Measurements from ENCODE around the gene AKR1D1.
"Not testable (repeated sequence)": the region's sequence is repeated elsewhere in the genome, so short reads cannot be mapped to it uniquely, and the experiment has no call there.

AKR1D1 gene

GRCh38 chr7:138074540-138074939, 1.7 kb upstream of the AKR1D1 start:
- no peak for FAIRE-seq

- FAIRE-seq, result no peak
These were observed 909 bp upstream of the AKR1D1 start for GRCh38 chr7:138075350-138075749.

GRCh38 chr7:138075786-138076185, 473 bp upstream of the AKR1D1 start:
- FAIRE-seq, result not testable (repeated sequence)

DNA sequence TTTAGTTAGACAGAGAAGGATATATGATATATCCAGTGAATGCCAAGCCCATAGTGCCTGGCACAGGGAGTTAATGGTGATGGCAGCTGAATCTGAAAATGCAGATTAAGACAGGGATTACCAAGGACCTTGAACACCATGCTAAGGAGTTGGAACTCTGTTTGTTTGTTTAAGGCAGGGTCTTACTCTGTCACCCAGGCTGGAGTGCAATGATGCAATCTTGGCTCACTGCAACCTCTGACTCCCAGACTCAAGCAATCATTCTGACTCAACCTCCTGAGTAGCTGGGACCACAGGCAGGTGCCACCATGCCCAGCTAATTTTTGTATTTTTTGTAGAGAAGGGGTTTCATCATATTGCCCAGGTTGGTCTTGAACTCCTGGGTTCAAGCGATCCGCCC, 1.6 kb downstream of the AKR1D1 start:
- FAIRE-seq, result no peak

GRCh38 chr7:138079137-138079536, 2.9 kb downstream of the AKR1D1 start:
- no peak for FAIRE-seq

DNA sequence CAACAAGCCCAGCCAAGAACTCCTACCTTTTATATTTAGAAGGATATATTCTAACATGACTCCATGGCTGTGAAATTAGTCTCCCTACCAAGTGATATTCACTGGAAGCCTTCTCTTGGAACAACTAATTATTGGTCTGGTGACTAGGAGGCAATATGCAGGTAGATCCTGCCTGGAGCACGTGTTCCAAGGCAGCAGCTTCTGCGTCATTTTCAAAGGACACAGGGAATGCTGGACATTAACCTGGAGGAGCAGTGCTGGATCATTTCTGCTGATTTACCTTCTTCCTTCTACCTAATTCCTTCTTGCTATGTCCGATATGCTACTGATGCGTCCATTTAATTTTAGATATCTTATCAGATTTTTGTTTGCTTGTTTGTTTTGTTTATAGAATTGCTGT, 5.6 kb downstream of the AKR1D1 start:
- FAIRE-seq, result no peak

GRCh38 chr7:138083859-138084258, 7.6 kb downstream of the AKR1D1 start:
- no peak for FAIRE-seq

DNA sequence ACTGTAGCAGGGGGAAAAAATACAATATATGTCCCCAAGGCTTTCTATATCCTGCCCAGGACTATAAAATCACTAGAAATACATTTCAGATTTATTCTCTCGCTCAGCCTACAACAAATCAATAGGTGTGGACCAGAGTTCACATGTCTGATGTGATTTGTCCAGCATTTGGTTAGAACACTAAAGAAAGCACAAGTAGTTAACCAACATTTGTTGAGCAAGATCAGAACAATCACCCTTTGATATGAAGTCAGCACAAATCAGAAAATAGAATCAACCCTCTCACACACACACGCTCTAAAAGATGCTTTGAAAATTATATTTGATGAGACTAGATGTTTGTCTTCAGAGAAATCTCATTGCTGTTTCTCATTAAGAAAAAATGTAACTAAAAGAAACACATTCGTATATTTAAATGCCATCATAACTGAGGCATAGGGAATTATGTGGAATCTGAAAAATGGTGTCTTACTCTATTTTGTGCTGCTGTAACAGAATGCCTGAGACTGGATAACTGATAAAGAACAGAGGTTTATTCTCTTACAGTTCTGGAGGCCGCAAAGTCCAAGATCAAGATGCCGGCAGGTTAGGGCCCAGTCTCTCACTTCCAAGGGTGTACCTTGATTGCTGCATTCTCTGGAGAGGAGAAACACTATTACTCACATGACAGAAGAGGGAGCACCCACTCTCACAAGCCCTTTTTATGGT, 10.5 kb downstream of the AKR1D1 start:
- FAIRE-seq, result no peak

GRCh38 chr7:138089080-138089901, 13.0 kb downstream of the AKR1D1 start:
- FAIRE-seq, result no peak

GRCh38 chr7:138091032-138091431, 14.8 kb downstream of the AKR1D1 start:
- FAIRE-seq, result no peak

- FAIRE-seq, result not testable (repeated sequence)
These were observed 15.6 kb downstream of the AKR1D1 start for GRCh38 chr7:138091840-138092239.

DNA sequence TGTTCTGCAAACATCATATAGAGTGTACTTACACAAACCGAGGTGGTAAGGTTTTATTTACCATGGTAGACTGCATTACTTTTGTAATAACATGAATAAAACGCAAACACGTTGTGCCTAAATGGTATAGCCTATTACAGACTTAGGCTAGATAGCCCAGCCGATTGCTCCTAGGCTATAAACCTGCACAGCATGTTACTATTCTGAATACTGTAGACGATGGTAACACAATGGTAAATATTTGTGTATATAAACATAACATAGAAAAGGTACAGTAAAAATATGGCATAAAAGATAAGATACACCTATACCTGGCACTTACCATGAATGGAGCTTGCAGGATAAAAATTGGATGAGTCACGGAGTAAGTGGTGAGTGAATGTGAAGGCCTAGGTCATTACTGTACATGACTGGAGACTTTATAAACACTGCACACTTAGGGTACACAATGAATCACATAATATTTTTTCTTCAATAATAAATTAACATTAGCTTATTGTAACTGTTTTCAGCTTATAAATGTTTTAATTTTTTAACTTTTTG, 16.3 kb downstream of the AKR1D1 start:
- no peak for FAIRE-seq

DNA sequence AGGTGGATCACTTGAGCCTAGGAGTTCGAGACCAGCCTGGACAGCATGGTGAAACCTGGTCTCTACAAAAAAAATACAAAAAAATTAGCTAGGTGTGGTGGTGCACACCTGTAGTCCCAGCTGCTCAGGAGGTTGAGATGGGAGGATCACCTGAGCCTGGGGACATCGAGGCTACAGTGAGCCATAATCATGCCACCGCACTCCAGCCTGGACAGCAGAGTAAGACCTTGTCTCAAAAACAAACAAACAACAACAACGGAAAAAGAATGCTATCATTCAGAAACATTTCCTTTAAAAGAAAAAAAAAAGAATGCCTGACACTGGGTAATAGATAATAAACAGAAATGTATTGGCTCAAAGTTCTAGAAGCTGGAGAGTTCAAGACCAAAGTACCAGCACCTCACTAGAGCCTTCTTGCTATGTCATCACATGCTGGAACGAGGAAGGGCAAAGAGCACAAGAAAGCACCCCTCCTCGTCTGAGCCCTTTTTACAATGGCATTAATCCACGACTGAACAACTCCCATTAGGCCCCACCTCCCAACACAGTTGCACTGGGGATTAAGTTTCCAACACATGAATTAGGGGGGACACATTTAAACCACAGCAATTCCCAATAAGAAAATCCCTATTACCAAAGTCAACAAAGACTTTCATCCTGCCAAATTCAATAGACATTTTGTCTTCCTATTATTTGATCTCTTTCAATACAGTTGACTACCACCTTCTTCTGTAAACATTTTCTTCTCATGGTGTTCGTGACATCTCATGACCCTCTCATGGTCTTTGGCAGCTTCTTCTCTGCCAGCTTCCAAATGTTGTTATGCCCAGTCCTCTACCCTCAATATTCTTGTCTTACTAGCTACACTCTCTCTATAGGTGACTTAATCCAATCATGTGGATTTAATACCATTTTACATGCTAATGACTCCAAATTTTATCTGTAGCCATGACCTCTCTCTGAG, 20.0 kb downstream of the AKR1D1 start:
- no peak for FAIRE-seq

DNA sequence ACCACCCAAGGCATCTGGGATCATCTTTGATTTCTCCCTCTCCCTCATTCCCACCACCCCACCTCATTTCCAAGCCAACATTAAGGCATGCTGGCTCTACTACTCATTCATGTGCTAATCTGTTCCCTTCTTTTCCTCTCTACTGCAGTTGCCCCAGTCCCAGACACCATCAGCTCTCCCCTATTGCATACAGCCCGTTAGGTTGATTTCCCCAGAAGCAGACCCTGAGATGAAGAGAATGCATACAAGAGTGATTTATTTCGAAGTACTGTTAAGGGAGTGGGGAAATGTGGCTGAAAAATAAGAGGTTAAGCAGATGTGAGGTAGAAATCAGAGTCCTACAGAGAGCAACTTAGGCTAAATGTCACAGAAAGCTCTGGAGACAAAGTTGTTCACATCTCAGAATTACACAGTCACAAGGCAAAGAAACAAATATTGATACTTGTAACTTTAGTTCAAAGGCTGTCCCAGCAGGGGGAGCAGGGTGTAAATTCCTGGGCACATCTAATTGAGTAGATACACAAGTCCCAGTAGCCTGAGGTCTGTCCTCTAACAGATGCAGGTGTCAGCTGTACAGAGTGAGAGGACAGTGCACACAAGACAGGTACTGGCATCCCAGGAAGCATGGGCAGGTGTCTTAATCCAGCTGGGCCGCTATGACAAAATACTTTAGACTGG, 20.9 kb downstream of the AKR1D1 start:
- FAIRE-seq, result no peak

- peak; percentile 41 for FAIRE-seq
These were observed 23.6 kb downstream of the AKR1D1 start for GRCh38 chr7:138099813-138100212.

GRCh38 chr7:138105221-138105620, 29.0 kb downstream of the AKR1D1 start:
- FAIRE-seq, result no peak

GRCh38 chr7:138115047-138115446, 38.8 kb downstream of the AKR1D1 start:
- no peak for FAIRE-seq

DNA sequence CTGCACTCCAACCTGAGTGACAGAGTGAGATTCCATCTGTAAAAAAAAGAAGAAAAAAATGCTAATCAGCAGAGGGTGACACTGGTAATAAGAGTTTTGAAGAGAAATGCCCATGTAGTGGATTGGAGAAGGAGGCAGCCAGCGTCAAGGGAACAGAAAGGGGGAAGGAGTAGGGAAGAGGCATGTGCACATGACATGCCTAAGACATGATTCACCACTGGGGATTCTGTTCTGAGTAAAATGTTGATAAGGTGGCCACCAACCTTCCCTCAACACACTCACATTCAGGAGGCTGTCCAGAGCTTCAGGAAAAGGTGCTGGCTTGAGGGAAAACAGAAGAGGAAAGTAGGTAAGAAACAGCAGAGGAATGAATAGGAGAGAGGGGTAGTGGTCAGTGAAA, 39.9 kb downstream of the AKR1D1 start:
- FAIRE-seq, result no peak

- FAIRE-seq, result no peak
These were observed 40.6 kb downstream of the AKR1D1 start for GRCh38 chr7:138116892-138117291.

- no peak for FAIRE-seq
These were observed 44.0 kb downstream of the AKR1D1 start for GRCh38 chr7:138120140-138120827.

- FAIRE-seq, result no peak
These were observed 45.9 kb downstream of the AKR1D1 start for GRCh38 chr7:138122162-138122561.

DNA sequence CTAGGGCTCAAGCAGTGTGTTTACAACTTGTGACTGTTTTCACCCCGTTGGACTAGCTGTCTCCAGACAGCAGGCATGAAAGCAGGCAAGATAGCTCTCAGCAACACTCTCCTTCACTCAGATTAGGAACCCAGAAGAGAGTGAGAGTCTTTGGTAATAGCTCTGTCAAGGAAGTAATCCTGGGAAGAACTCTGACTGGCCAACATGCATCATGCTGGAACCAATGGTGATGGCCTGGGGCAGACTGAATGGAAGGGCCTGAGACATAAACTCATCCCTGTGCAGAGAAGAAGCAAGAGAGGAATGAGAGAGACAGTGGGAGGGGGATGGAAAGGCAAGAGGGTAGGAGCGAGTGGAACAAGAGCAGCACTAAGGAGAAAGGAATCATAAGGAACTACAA, 48.9 kb downstream of the AKR1D1 start:
- no peak for FAIRE-seq
